NCI-H146 (cell line): ENCODE measurements around the gene PTPN14.

ENCODE experiments used
- DNase-seq: peaks from one replicate; lab custom pipeline; 2025; lab: John Stamatoyannopoulos, UW

The PTPN14 gene

GRCh38 chr1:214568328-214568727 lies 16.9 kb upstream of the PTPN14 start:
- DNase-seq: no peak

DNA sequence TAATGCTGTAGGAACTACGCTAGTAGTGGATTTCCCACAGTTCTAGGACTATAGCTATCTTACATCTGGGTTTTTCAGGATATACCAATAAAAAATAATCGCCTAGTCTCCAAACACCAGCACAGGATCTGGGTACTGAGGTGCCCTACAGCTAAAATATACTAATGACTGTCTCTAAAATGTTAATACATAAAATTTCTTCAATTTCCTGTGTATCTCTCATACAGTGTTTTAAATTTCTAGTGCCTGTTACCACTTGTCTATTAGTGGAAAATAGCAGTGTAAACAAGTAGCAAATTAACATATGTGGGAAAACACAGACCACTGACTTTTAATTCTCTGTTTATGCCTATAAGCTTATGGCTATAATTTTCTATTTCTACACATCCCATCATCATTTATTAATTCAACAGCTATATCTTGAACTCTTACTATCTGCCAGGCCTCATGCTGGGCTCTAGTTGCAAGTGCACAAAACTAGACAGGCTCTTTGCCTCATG lies 16.1 kb upstream of the PTPN14 start:
- no peak for DNase-seq

DNA sequence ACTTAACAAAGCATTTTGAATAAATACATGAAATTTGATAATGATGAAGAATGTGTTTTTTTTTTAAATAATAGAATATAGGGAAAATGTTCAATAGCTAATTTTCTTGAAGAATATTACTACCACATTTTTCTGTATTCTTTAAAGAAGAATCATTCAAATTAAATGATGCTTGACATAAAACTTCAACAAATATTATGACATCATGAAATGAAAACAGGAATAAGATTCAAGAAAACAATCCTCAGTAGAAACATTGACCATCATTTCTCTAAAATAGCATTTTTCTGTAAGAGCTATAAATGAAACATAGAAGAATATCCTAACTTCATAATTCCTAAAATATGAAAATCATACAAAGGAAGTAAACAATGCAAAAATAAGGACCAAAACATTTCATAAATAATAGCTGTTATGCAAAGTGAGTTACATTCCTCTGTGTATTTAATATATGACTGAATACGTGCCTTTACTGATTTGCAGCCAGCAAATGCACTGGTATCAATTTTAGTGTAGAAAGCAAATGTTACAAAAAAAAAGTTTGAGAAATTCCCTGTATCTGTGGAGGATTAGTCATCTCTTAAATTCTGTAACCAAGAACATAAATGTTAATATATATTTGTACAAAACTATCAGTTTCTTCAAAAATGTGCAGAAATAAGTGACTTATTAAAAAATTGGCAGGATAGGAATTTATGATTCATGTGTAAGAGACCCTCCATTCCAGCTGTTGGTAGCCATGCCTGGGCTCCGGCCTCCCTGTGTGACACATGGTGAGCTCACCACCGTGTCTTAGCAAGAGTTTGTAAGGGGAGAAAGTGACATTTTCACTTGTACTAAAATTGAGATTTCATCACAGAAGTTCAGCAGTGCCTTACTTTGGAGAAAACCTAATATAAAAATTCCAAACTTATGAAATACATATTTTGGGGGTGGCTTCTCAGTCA lies 15.0 kb upstream of the PTPN14 start:
- no peak for DNase-seq

GRCh38 chr1:214565310-214565709 lies 13.9 kb upstream of the PTPN14 start:
- DNase-seq: no peak

DNA sequence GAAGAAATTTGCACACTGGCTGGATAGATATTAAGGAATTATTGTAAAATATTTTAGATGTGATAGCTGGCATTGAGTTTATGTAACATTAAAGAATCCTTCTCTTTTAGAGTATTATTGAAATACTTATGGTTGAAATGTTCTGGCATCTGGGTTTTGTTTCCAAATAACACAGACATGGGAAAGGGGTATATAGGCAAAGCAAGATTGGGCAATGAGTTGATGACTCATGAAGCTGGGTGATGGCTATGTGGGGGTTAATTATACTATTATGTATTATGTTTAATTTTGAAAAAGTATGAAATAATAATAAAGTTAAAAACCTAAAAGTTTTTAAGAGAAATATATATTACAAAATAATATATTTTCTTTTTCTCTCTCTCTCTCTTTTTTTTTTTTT lies 12.5 kb upstream of the PTPN14 start:
- no peak for DNase-seq

GRCh38 chr1:214557952-214558735 lies 6.7 kb upstream of the PTPN14 start:
- DNase-seq: no peak

GRCh38 chr1:214553142-214553710 lies 1.8 kb upstream of the PTPN14 start:
- DNase-seq: no peak

- no peak for DNase-seq
Observed at GRCh38 chr1:214552174-214552608, 789 bp upstream of the PTPN14 start.

- DNase-seq: no peak
Observed at GRCh38 chr1:214550857-214551435, 456 bp downstream of the PTPN14 start.

GRCh38 chr1:214550013-214550856 lies 1.2 kb downstream of the PTPN14 start:
- DNase-seq: no peak

GRCh38 chr1:214549604-214550003 lies 1.8 kb downstream of the PTPN14 start:
- no peak for DNase-seq

DNA sequence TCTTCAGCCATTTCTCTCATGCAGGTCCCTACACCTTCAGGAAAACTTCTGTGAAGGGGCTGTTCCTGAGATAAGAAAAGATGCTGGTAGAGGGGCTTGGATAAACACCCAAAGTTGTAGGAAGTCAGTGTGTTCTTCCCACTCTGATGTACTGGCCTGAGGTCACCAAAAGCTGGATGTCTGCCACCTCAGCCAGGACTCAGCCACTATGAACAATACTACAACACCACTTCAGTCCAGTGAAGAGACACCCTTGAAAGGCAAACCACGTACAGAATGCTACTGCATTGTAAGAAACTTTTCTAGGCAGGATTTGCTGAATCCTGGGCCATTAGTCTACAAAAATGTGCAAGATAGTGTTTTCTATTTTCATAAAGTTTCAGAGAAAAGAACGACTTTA lies 2.4 kb downstream of the PTPN14 start:
- DNase-seq: no peak

GRCh38 chr1:214548271-214548670 lies 3.1 kb downstream of the PTPN14 start:
- DNase-seq: no peak

- DNase-seq: no peak
Observed at GRCh38 chr1:214547747-214548146, 3.7 kb downstream of the PTPN14 start.

GRCh38 chr1:214546886-214547641 lies 4.3 kb downstream of the PTPN14 start:
- DNase-seq: no peak

GRCh38 chr1:214546084-214546483 lies 5.3 kb downstream of the PTPN14 start:
- no peak for DNase-seq

- no peak for DNase-seq
Observed at GRCh38 chr1:214545293-214545692, 6.1 kb downstream of the PTPN14 start.

GRCh38 chr1:214544791-214545190 lies 6.6 kb downstream of the PTPN14 start:
- DNase-seq: no peak

GRCh38 chr1:214542275-214543199 lies 8.9 kb downstream of the PTPN14 start:
- DNase-seq: no peak
